Kidney glomerular epithelial cell (primary cell): ENCODE results near the gene SNTG2.

Experiments used
- DNase-seq: peaks from one replicate; lab custom pipeline; 2025; lab: John Stamatoyannopoulos, UW

The SNTG2 gene

DNA sequence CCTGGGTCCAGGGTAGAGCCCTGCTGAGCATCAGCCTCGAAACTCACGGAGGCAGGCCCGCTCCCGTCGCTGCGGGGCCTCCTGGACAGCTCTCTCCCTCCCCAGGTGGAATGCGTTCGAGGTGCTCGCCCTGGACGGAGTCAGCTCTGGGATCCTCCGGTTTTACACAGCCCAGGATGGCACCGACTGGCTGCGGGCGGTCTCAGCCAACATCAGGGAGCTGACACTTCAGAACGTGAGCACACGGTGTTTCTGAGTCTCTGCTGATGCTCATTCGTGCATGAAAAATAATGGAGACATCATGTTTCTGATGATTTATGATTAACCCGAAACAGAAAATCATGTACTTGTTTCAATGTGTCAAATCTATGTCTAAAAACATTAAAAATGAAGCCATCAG, 287.1 kb downstream of the SNTG2 start:
- DNase-seq = no peak

DNA sequence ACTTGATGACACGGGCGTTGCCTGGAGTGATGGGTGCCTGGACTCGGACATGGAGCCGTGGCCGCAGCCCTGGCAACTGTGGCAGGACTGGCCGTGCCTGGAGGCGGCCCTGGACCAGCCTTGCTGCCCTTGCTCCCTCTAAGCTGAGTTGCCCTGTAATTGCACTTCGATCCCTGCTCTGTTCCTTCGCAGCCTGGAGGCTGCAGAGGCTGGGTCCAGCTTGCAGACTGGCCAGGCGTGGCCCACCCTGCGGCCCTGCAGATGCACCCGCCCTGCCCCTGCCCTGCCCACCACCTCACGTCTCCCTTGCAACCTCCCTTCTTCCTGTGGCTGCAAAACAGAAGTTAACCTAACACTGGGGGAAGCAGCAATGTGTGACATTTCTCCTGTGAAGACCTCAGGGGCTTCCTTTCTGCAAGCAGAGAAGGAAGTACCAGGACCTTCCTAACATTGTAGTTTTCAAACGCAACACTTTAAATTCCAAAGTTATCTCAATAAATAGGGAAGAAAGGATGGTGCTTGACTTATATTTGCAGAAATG, 288.0 kb downstream of the SNTG2 start:
- no peak for DNase-seq

DNA sequence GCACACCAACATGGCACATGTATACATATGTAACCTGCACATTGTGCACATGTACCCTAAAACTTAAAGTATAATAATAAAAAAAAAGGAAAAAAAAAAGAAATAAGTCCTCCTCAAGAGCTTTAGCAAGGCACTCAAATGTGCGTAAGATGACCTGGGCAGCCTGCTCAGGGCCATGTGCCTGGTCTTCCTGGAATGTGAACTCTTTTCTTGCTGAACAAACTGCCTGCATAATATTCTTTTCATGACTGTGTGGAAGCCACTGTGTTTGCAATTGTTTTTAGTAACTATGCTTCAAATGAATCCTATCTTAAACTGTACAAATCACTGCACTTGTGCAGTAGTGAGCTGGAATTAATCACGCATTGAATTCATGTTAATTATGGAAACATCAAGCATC, 294.5 kb downstream of the SNTG2 start:
- DNase-seq = no peak

DNA sequence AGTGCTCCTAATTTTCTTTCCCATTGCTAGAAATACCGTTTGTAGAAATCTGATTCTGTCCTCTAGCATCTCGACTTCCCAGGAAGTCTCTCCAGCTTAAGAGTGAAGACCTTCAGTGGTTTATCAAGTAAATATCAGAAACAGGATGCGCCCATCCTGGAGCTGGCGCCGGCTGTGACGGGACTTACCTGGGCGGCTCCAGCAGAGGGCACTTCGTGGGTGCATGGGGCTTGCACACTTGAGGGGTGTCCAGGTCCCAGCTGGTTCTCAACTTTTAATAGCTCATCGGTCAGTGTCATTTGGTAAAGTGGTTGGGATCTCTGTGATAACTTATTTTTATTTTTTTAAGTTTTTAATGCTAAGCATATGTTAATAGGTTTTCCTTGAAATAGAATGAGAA, 295.6 kb downstream of the SNTG2 start:
- no peak for DNase-seq

DNA sequence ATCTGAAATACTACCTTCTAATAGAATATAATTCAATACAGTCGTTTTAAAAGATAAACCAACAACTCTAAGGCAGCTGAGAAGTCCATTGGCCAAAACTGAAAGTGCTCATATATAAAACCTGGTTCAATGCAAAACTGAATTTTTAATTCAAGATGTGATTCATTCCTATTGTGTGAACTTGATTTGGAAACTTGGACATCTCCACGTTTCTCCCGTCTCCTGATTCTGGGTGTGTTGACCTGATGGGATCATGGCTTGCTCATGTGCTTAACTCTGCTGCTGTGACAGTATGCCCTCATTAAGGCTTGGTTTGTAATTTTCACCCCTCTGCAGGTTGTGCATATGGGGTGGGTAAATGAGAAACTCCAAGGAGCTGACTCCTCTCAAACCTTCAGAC, 296.3 kb downstream of the SNTG2 start:
- DNase-seq = no peak

GRCh38 chr2:1248187-1248586, 297.5 kb downstream of the SNTG2 start:
- DNase-seq = no peak

- no peak for DNase-seq
These were observed 299.4 kb downstream of the SNTG2 start for GRCh38 chr2:1249897-1250687.

- DNase-seq = no peak
These were observed 300.9 kb downstream of the SNTG2 start for GRCh38 chr2:1251520-1251919.

- no peak for DNase-seq
These were observed 303.0 kb downstream of the SNTG2 start for GRCh38 chr2:1253629-1254028.

GRCh38 chr2:1254662-1255343, 304.2 kb downstream of the SNTG2 start:
- DNase-seq = no peak

DNA sequence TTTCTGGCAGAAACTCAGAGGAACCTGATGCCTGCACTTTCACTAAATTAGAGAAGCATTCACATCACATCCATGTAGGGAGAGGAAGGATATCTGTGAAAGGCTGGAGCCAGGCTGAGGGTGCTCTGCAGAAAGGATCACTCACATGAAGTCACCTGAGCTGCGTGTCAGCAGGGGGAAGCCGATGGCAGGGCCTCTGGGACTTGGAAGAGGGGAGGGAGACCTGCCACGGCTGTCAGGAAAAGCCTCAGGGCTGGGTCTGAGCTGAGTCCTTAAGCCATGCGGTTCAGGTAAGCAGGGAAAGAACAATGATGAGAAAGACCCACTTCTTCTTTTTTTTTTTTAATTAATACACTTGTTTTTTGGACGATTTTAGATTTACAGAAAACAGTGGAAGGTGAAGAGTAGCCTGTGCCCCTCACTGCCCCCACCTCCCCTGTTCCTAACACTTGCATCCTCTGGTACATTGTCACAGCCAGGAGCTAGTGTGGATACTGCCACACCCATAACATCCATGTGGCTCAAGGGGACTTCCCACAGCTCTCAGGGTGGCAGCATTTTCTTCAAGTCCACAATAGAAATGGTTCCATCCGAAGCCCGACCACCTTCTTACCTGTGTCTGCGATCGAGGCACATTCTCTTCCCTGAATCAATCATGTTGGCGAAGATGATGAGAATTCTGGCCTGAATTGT, 306.1 kb downstream of the SNTG2 start:
- DNase-seq = no peak

- DNase-seq = no peak
These were observed 306.7 kb downstream of the SNTG2 start for GRCh38 chr2:1257334-1257733.

GRCh38 chr2:1259746-1260145, 309.1 kb downstream of the SNTG2 start:
- DNase-seq = no peak

DNA sequence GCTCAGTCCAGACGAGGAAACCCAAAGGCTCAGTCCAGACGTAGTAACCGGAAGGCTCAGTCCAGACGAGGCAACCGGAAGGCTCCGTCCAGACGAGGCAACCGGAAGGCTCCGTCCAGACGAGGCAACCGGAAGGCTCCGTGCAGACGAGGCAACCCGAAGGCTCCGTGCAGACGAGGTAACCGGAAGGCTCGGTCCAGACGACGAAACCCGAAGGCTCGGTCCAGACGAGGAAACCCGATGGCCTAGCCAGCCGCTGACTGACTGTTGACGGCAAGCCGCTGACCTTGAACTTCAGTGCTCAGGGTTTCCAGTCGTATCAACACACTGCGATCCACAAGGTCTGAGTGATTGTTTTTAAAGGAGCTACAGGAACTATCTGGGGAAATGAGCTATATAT, 312.0 kb downstream of the SNTG2 start:
- DNase-seq = no peak

DNA sequence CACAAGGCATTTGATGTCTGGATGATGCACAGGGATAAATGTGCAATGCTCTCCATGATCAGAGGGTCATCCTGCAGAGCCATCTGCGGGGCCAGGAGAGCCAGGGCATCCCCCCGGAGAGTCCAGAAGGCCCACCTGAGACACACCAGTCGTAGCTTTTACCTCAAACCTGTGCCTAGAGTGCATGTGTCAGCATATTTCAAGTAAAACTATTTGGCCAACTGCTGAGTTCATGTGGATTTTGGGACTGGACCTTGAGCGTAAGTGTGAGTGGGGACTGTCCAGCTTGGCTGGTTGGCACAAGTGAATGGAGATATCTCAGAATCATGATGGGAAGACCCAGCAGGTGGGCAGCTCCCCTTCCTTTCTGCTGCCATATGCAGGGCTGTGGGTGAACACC, 314.8 kb downstream of the SNTG2 start:
- no peak for DNase-seq

DNA sequence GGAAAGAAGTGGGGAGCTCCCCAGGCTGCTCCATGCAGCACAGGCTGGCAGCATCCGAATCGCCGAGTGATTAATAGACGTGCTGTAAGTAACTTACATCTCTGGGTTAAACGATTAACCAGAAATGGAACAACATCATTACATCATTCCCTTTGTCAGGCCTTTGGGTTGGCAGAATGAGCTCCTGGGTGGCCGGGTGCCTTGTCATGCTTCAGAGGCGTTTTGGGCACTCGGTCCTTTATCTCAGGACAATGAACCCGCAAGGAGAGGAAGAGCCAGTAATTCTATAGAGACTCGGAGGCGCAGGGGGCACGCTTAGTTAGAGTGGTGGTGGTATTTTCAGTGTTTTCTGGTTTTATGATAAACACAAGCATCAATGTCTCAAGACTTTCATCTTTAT, 315.7 kb downstream of the SNTG2 start:
- no peak for DNase-seq

- DNase-seq = no peak
These were observed 317.4 kb downstream of the SNTG2 start for GRCh38 chr2:1268034-1268433.

- no peak for DNase-seq
These were observed 319.2 kb downstream of the SNTG2 start for GRCh38 chr2:1269812-1270211.

DNA sequence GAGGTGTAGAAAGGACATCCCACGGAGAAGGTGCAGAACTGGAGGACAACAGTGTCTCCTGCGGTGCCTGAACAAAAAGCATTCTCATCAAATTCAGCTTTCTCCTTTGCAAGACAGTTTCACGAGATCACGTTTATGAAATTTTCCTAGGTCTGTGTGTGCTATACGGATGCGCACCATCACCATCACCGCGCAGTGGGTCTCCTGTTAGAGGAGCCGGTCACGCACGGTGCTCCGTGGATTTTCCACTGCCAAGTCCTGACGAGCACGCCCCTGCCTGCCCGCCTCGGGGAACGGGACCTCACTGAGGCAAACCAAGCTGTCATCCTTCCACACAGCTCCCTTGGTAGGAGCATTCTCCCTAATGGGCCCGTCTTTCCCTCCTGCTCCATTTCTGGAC, 322.2 kb downstream of the SNTG2 start:
- DNase-seq = no peak

DNA sequence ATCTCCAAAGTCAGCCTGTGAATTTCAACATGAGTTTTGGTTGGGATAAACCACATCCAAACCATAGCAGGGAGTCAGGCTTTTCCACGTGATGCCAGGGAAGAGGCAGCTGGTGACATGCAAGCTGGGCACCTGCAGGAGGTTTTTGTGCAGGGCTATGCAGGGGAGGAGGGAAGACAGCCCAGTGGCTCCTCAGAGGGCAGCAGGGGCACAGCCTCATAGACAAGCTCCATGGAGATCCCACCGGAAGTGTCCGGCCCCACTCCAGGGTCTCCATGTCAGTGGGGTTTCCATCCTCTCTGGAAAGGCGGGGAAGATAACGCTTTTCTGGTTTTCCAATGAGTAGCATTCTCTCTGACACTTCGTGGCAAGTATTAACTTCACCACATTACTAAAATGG, 327.0 kb downstream of the SNTG2 start:
- no peak for DNase-seq

DNA sequence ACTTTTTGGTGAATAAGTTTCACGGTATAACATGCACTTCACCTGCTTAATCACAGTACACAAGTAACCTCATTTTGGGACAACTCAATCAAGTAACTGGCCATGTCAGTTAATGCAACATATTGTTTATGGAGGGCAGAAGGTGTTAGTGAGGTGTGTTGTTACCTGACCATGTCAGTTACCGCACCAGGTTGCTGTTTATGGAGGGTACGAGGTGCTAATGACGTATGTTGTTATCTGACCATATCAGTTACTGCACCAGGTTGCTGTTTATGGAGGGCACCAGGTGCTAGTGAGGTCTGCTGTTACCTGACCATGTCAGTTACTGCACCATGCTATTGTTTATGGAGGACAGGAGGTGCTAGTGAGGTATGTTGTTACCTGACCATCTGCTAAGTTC, 327.5 kb downstream of the SNTG2 start:
- DNase-seq = no peak

GRCh38 chr2:1278861-1279260, 328.2 kb downstream of the SNTG2 start:
- DNase-seq = no peak

GRCh38 chr2:1282552-1282951, 331.9 kb downstream of the SNTG2 start:
- no peak for DNase-seq
